PC-3 (cell line): Measurements from ENCODE around the gene MORN1. TPM values are rescaled to one million over a fixed set of nuclear protein-coding genes. Genes with fewer than 3 reads are reported as not detected.

Experiments
- ATAC-seq: fragments of 200-7000 bp; cut with Tn5 transposase; 2 replicates; pipeline ENCODE4 v1.9.1; 2020; ENCODE audit warnings: mild to moderate bottlenecking, moderate library complexity
- BruUV-seq: library from RNA; stranded (reverse); fragments of 400-500 nt; replicated peaks from 2 replicates; lab custom pipeline; 2021; lab: Mats Ljungman, UMichigan
- CTCF ChIA-PET: fragments of 300-600 bp; sonication (Branson Sonifier 250); formaldehyde crosslinking; loops from one replicate; lab custom pipeline; 2022; ENCODE audit warnings: antibody characterized with exemption; lab: Charles Lee
- POLR2A ChIA-PET: fragments of 300-600 bp; sonication (Branson Sonifier 250); formaldehyde crosslinking; loops from one replicate; lab custom pipeline; 2022; ENCODE audit warnings: antibody characterized with exemption; ENCODE audit not compliant: unreplicated experiment; lab: Charles Lee
- DNase-seq: peaks from one replicate; pipeline ENCODE4 v3.0.0-alpha.2; 2015
- H2AFZ ChIP-seq: fragments of 300-600 bp; sonication (generic); 2 replicates; pipeline ENCODE4 v1.6.0; 2016; ENCODE audit warnings: antibody characterized with exemption, low read length
- H3F3A ChIP-seq: fragments of 300-600 bp; sonication (generic); one replicate; pipeline ENCODE4 v1.6.0; 2017; ENCODE audit warnings: antibody characterized with exemption, low read length, control low read depth, mild to moderate bottlenecking; ENCODE audit not compliant: unreplicated experiment
- H3K27ac ChIP-seq: fragments of 300-600 bp; sonication (generic); 2 replicates; pipeline ENCODE4 v1.5.1; 2016; ENCODE audit warnings: mild to moderate bottlenecking, low read length
- H3K27me3 ChIP-seq: fragments of 300-600 bp; sonication (generic); 2 replicates; pipeline ENCODE4 v1.6.1; 2016; ENCODE audit warnings: low read length, mixed read lengths
- H3K36me3 ChIP-seq: fragments of 300-600 bp; sonication (generic); 2 replicates; pipeline ENCODE4 v1.6.1; 2016; ENCODE audit warnings: low read depth, mixed run types, low read length, mixed read lengths
- H3K4me1 ChIP-seq: fragments of 300-600 bp; sonication (generic); 2 replicates; pipeline ENCODE4 v1.5.1; 2016; ENCODE audit warnings: low read length; ENCODE audit not compliant: insufficient read depth
- H3K4me2 ChIP-seq: fragments of 300-600 bp; sonication (generic); 2 replicates; pipeline ENCODE4 v1.6.0; 2016; ENCODE audit warnings: low read length
- H3K4me3 ChIP-seq: fragments of 300-600 bp; sonication (generic); 2 replicates; pipeline ENCODE4 v1.5.1; 2016; ENCODE audit warnings: mild to moderate bottlenecking, low read length, mixed read lengths
- H3K79me2 ChIP-seq: fragments of 300-600 bp; sonication (generic); 2 replicates; pipeline ENCODE4 v1.6.1; 2017; ENCODE audit warnings: low read length, mixed read lengths
- H3K9ac ChIP-seq: fragments of 300-600 bp; sonication (generic); 2 replicates; pipeline ENCODE4 v1.6.0; 2016; ENCODE audit warnings: mild to moderate bottlenecking, low read length
- H3K9me2 ChIP-seq: fragments of 300-600 bp; sonication (generic); replicated peaks from 2 replicates; pipeline ENCODE4 v1.6.1; 2016; ENCODE audit warnings: mixed run types, low read length, mixed read lengths
- H3K9me3 ChIP-seq: fragments of 300-600 bp; sonication (generic); 2 replicates; pipeline ENCODE4 v1.6.1; 2016; ENCODE audit warnings: low read length, mixed read lengths
- H4K20me1 ChIP-seq: fragments of 300-600 bp; sonication (generic); 2 replicates; pipeline ENCODE4 v1.6.1; 2016; ENCODE audit warnings: low read length, mixed read lengths
- EZH2 ChIP-seq: fragments of 300-600 bp; sonication (generic); IDR thresholded peaks from one replicate; pipeline ENCODE4 v1.6.1; 2017; ENCODE audit warnings: antibody characterized with exemption, mild to moderate bottlenecking, low read length; ENCODE audit not compliant: unreplicated experiment
- EZH2phosphoT487 ChIP-seq: fragments of 300-600 bp; sonication (generic); IDR thresholded peaks from 2 replicates; pipeline ENCODE4 v1.6.1; 2018; ENCODE audit warnings: mild to moderate bottlenecking, antibody characterized with exemption, low read length, borderline replicate concordance
- intact Hi-C: fragments of 100-400 bp; cut with micrococcal nuclease; formaldehyde crosslinking; loops from 2 replicates; pipeline ENCODE4 v1.9.0; 2023
- total RNA-seq: library from RNA; depleted of rRNA; stranded (reverse); fragments of >200 nt; gene quantifications from 2 replicates; pipeline ENCODE4 v1.2.3, GENCODE V29; 2014
- TF ChIP-seq, protein P1 (sequence below): fragments of 300-600 bp; sonication (generic); conservative IDR thresholded peaks from 2 replicates; pipeline ENCODE4 v1.5.1; 2017; ENCODE audit warnings: antibody characterized with exemption, low read depth, mild to moderate bottlenecking, low read length

Gene MORN1
- total RNA-seq, 1 experiment from 2014 or later = 11.2 TPM

DNA sequence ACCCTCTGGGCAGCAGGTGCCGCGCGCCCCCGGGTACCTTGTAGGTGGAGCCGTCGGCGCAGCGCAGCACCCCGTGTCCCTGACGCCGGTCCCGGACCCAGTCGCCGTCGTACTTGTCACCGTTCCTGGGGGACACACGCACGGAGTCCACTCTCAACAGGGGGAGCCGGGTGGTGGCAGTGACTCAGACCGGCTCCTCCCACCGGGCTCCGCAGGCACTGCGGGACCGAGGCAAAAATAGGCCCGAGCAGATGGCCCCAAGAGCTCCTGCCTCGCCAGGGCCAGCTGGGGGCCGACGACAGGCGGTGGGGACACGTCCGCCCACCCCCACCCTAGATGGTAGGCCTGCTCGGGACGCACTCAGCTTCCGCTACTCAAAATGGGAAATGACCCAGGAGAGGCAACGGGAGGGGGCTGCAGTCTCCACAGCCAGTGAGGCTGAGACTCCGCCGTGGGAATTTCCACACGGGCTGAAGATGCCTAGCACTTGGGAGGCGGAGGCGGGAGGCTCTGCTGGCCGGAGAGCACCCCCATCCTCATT is 6.3 kb downstream of the MORN1 start:
- H3K36me3 ChIP-seq = no peaks in the 10 kb centered on the region; the same call in 1 of the 2 replicates
- H4K20me1 ChIP-seq = no peaks in the 10 kb centered on the region
- no TSS peak for BruUV-seq
- no peak overlapping the region for H3K9ac ChIP-seq
- ATAC-seq (no peak), DNase-seq (no peak)
- H3K9me3 ChIP-seq = no peaks in the 10 kb centered on the region
- H3K4me1 ChIP-seq = peaks cover 3% of the 10 kb centered on the region
- ChIA-PET POLR2A (no interaction called here), CTCF (no interaction called here)
- peaks cover 5% of the 10 kb centered on the region for H3K79me2 ChIP-seq
- no peaks in the 10 kb centered on the region for H3F3A ChIP-seq
- H3K27ac ChIP-seq = no peak overlapping the region
- no peaks in the 10 kb centered on the region for H3K9me2 ChIP-seq
- H3K4me2 ChIP-seq = no peak overlapping the region
- no peaks in the 10 kb centered on the region for H3K27me3 ChIP-seq
- intact Hi-C loops = loop anchor here (5.0 kb wide), 2 partner anchors 73 to 173 kb away; no protein-coding TSS in a partner anchor
- no peak overlapping the region for H2AFZ ChIP-seq
- no peak overlapping the region for H3K4me3 ChIP-seq
- no peak for TF ChIP-seq EZH2phosphoT487
- TF ChIP-seq, protein P1, sequence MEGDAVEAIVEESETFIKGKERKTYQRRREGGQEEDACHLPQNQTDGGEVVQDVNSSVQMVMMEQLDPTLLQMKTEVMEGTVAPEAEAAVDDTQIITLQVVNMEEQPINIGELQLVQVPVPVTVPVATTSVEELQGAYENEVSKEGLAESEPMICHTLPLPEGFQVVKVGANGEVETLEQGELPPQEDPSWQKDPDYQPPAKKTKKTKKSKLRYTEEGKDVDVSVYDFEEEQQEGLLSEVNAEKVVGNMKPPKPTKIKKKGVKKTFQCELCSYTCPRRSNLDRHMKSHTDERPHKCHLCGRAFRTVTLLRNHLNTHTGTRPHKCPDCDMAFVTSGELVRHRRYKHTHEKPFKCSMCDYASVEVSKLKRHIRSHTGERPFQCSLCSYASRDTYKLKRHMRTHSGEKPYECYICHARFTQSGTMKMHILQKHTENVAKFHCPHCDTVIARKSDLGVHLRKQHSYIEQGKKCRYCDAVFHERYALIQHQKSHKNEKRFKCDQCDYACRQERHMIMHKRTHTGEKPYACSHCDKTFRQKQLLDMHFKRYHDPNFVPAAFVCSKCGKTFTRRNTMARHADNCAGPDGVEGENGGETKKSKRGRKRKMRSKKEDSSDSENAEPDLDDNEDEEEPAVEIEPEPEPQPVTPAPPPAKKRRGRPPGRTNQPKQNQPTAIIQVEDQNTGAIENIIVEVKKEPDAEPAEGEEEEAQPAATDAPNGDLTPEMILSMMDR = no peak
- no peak for TF ChIP-seq EZH2

DNA sequence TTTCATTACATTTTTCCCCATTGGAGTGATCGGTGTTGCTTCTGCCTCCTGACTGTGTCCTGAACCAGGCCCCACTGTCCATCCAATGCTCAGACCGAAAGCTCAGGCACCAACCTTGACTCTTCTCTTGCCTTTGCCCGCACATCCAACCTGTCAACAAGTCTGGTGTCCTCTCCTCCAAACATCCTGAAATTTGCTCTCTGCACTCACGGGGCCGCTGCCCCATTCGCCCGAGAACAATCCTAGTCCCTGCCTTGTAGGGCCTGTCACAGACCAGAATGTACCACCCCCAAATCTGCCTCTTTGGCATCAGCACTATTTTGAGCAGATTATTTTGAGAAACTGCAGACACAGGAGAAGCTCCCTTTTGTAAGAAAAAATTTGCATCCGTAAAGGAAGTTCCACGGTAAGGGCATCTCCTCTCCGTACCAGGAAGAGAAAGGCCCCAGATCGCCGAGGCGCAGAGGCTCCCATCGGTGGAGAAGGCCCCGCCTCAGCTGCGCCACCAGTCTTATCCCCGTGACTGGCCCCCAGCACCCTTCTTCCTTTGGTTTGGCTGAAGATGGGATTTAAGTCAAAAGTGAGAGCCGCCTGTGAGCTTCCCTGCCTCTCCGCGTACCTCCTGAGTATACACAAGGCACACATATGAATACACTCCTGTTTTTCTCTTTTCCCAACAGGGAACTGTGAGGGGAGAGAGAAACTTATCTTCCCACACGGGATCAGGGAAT is 7.1 kb downstream of the MORN1 start:
- no peaks in the 10 kb centered on the region; the same call in 1 of the 2 replicates for H3K36me3 ChIP-seq
- BruUV-seq = no TSS peak
- CTCF ChIA-PET = no interaction called here

More for the DNA sequence above, 7.1 kb downstream of the MORN1 start:
- ATAC-seq = no peak
- no peaks in the 10 kb centered on the region for H4K20me1 ChIP-seq
- intact Hi-C loops = loop anchor here (5.0 kb wide), 2 partner anchors 72 to 172 kb away; no protein-coding TSS in a partner anchor
- no peaks in the 10 kb centered on the region for H3K79me2 ChIP-seq
- no peak for DNase-seq
- H2AFZ ChIP-seq = no peak overlapping the region
- no peak overlapping the region for H3K4me3 ChIP-seq
- no peak overlapping the region for H3K27ac ChIP-seq
- no peak overlapping the region for H3K9ac ChIP-seq
- no peaks in the 10 kb centered on the region for H3K27me3 ChIP-seq
- H3K4me2 ChIP-seq = no peak overlapping the region
- no peaks in the 10 kb centered on the region for H3K9me2 ChIP-seq
- no peaks in the 10 kb centered on the region for H3K4me1 ChIP-seq
- POLR2A ChIA-PET = no interaction called here
- TF ChIP-seq, protein P1 = no peak
- TF ChIP-seq EZH2phosphoT487 = no peak
- no peak for TF ChIP-seq EZH2
- no peaks in the 10 kb centered on the region for H3K9me3 ChIP-seq
- no peaks in the 10 kb centered on the region for H3F3A ChIP-seq
